ENCODE data around the gene SLC6A6. TPM values are rescaled to one million over a fixed set of nuclear protein-coding genes. Genes with fewer than 3 reads are reported as not detected.
"Not testable (repeated sequence)": the region's sequence is repeated elsewhere in the genome, so short reads cannot be mapped to it uniquely, and the experiment has no call there.

The SLC6A6 gene
- total and polyA plus RNA-seq, 4 donors, result 14.3 to 19.7 (median 16.9) TPM

GRCh38 chr3:14406336-14406735 is 3.9 kb downstream of the SLC6A6 start:
- 72% methylated on average over 5 of the region's 5 CpGs for WGBS (ENCODE audit: insufficient coverage)
- H3K36me3 ChIP-seq (ENCODE audit: control insufficient read depth, insufficient read depth, low read length), result peaks cover 3% of the 10 kb centered on the region
- no peaks in the 10 kb centered on the region for H3K9me3 ChIP-seq (ENCODE audit: control insufficient read depth, insufficient read depth, low read length)
- no peak for DNase-seq (ENCODE audit: low read depth in 4 of 6, low spot score in 6 of 6)
- H3K4me1 ChIP-seq (ENCODE audit: control insufficient read depth, insufficient read depth, low read length), result peaks cover 46% of the 10 kb centered on the region
- H3K27me3 ChIP-seq (ENCODE audit: control insufficient read depth, insufficient read depth, low read length), result peaks cover 5% of the 10 kb centered on the region
- no peak overlapping the region for H3K27ac ChIP-seq (ENCODE audit: low read depth, low read length)
- H3K4me3 ChIP-seq (ENCODE audit: low read depth, low read length), result no peak overlapping the region

- Histone ChIP-seq H3K36me3 (ENCODE audit: control insufficient read depth, insufficient read depth, low read length) (peaks cover 3% of the 10 kb centered on the region), H3K4me3 (ENCODE audit: low read depth, low read length) (no peak overlapping the region), H3K27me3 (ENCODE audit: control insufficient read depth, insufficient read depth, low read length) (peaks cover 5% of the 10 kb centered on the region), H3K27ac (ENCODE audit: low read depth, low read length) (no peak overlapping the region), H3K9me3 (ENCODE audit: control insufficient read depth, insufficient read depth, low read length) (no peaks in the 10 kb centered on the region), H3K4me1 (ENCODE audit: control insufficient read depth, insufficient read depth, low read length) (peaks cover 43% of the 10 kb centered on the region)
- no CpG with 5 or more reads among the region's 3 CpGs for WGBS (ENCODE audit: insufficient coverage)
- DNase-seq (ENCODE audit: low read depth in 4 of 6, low spot score in 6 of 6), result no peak
Observed at GRCh38 chr3:14406766-14407165, 4.4 kb downstream of the SLC6A6 start.

GRCh38 chr3:14407203-14407602 is 4.8 kb downstream of the SLC6A6 start:
- Histone ChIP-seq H3K4me1 (ENCODE audit: control insufficient read depth, insufficient read depth, low read length) (peaks cover 43% of the 10 kb centered on the region), H3K9me3 (ENCODE audit: control insufficient read depth, insufficient read depth, low read length) (no peaks in the 10 kb centered on the region), H3K4me3 (ENCODE audit: low read depth, low read length) (no peak overlapping the region), H3K27me3 (ENCODE audit: control insufficient read depth, insufficient read depth, low read length) (peaks cover 5% of the 10 kb centered on the region), H3K36me3 (ENCODE audit: control insufficient read depth, insufficient read depth, low read length) (peaks cover 3% of the 10 kb centered on the region), H3K27ac (ENCODE audit: low read depth, low read length) (no peak overlapping the region)
- 79% methylated on average over 1 of the region's 5 CpGs for WGBS (ENCODE audit: insufficient coverage)
- DNase-seq (ENCODE audit: low read depth in 4 of 6, low spot score in 6 of 6), result no peak

- not testable (repeated sequence) for H3K9me3 ChIP-seq (ENCODE audit: control insufficient read depth, insufficient read depth, low read length); H3K4me3 ChIP-seq (ENCODE audit: low read depth, low read length); H3K27me3 ChIP-seq (ENCODE audit: control insufficient read depth, insufficient read depth, low read length); DNase-seq (ENCODE audit: low read depth in 4 of 6, low spot score in 6 of 6); H3K27ac ChIP-seq (ENCODE audit: low read depth, low read length); H3K36me3 ChIP-seq (ENCODE audit: control insufficient read depth, insufficient read depth, low read length)
- 100% methylated on average over 1 of the region's 6 CpGs for WGBS (ENCODE audit: insufficient coverage)
- H3K4me1 ChIP-seq (ENCODE audit: control insufficient read depth, insufficient read depth, low read length), result peaks cover 37% of the 10 kb centered on the region
Observed at GRCh38 chr3:14409779-14410063, 7.3 kb downstream of the SLC6A6 start.

GRCh38 chr3:14410106-14410502 is 7.7 kb downstream of the SLC6A6 start:
- H3K27ac ChIP-seq (ENCODE audit: low read depth, low read length), result no peak overlapping the region
- 100% methylated on average over 1 of the region's 5 CpGs for WGBS (ENCODE audit: insufficient coverage)
- no peak overlapping the region for H3K4me3 ChIP-seq (ENCODE audit: low read depth, low read length)
- peaks cover 33% of the 10 kb centered on the region for H3K4me1 ChIP-seq (ENCODE audit: control insufficient read depth, insufficient read depth, low read length)
- no peaks in the 10 kb centered on the region for H3K27me3 ChIP-seq (ENCODE audit: control insufficient read depth, insufficient read depth, low read length)
- H3K36me3 ChIP-seq (ENCODE audit: control insufficient read depth, insufficient read depth, low read length), result peaks cover 7% of the 10 kb centered on the region
- no peaks in the 10 kb centered on the region for H3K9me3 ChIP-seq (ENCODE audit: control insufficient read depth, insufficient read depth, low read length)
- DNase-seq (ENCODE audit: low read depth in 4 of 6, low spot score in 6 of 6), result no peak

GRCh38 chr3:14410503-14411165 is 8.2 kb downstream of the SLC6A6 start:
- Histone ChIP-seq H3K4me3 (ENCODE audit: low read depth, low read length) (no peak overlapping the region), H3K9me3 (ENCODE audit: control insufficient read depth, insufficient read depth, low read length) (no peaks in the 10 kb centered on the region), H3K27ac (ENCODE audit: low read depth, low read length) (no peak overlapping the region), H3K36me3 (ENCODE audit: control insufficient read depth, insufficient read depth, low read length) (peaks cover 7% of the 10 kb centered on the region), H3K4me1 (ENCODE audit: control insufficient read depth, insufficient read depth, low read length) (peaks cover 28% of the 10 kb centered on the region), H3K27me3 (ENCODE audit: control insufficient read depth, insufficient read depth, low read length) (no peaks in the 10 kb centered on the region)
- WGBS (ENCODE audit: insufficient coverage), result 93% methylated on average over 6 of the region's 6 CpGs
- no peak for DNase-seq (ENCODE audit: low read depth in 4 of 6, low spot score in 6 of 6)

GRCh38 chr3:14411166-14411526 is 8.7 kb downstream of the SLC6A6 start:
- Histone ChIP-seq H3K27ac (ENCODE audit: low read depth, low read length) (no peak overlapping the region), H3K4me3 (ENCODE audit: low read depth, low read length) (no peak overlapping the region), H3K27me3 (ENCODE audit: control insufficient read depth, insufficient read depth, low read length) (no peaks in the 10 kb centered on the region), H3K36me3 (ENCODE audit: control insufficient read depth, insufficient read depth, low read length) (peaks cover 11% of the 10 kb centered on the region), H3K9me3 (ENCODE audit: control insufficient read depth, insufficient read depth, low read length) (no peaks in the 10 kb centered on the region), H3K4me1 (ENCODE audit: control insufficient read depth, insufficient read depth, low read length) (peaks cover 23% of the 10 kb centered on the region)
- WGBS (ENCODE audit: insufficient coverage), result 93% methylated on average over 9 of the region's 9 CpGs
- no peak for DNase-seq (ENCODE audit: low read depth in 4 of 6, low spot score in 6 of 6)

- Histone ChIP-seq H3K4me3 (ENCODE audit: low read depth, low read length) (no peak overlapping the region), H3K4me1 (ENCODE audit: control insufficient read depth, insufficient read depth, low read length) (peaks cover 19% of the 10 kb centered on the region), H3K27me3 (ENCODE audit: control insufficient read depth, insufficient read depth, low read length) (no peaks in the 10 kb centered on the region), H3K27ac (ENCODE audit: low read depth, low read length) (no peak overlapping the region), H3K9me3 (ENCODE audit: control insufficient read depth, insufficient read depth, low read length) (no peaks in the 10 kb centered on the region), H3K36me3 (ENCODE audit: control insufficient read depth, insufficient read depth, low read length) (peaks cover 19% of the 10 kb centered on the region)
- no peak for DNase-seq (ENCODE audit: low read depth in 4 of 6, low spot score in 6 of 6)
- WGBS (ENCODE audit: insufficient coverage), result 49% methylated on average over 5 of the region's 7 CpGs
Observed at GRCh38 chr3:14411988-14412387, 9.6 kb downstream of the SLC6A6 start.

- H3K36me3 ChIP-seq (ENCODE audit: control insufficient read depth, insufficient read depth, low read length), result peaks cover 23% of the 10 kb centered on the region
- DNase-seq (ENCODE audit: low read depth in 4 of 6, low spot score in 6 of 6), result peak in 4 of 6 donors; percentile 29 to 87 (median 68)
- H3K9me3 ChIP-seq (ENCODE audit: control insufficient read depth, insufficient read depth, low read length), result no peaks in the 10 kb centered on the region
- H3K27ac ChIP-seq (ENCODE audit: low read depth, low read length), result no peak overlapping the region
- 23% methylated on average over 12 of the region's 13 CpGs for WGBS (ENCODE audit: insufficient coverage)
- H3K4me3 ChIP-seq (ENCODE audit: low read depth, low read length), result no peak overlapping the region
- peaks cover 19% of the 10 kb centered on the region for H3K4me1 ChIP-seq (ENCODE audit: control insufficient read depth, insufficient read depth, low read length)
- H3K27me3 ChIP-seq (ENCODE audit: control insufficient read depth, insufficient read depth, low read length), result no peaks in the 10 kb centered on the region
Observed at GRCh38 chr3:14412831-14413380, 10.5 kb downstream of the SLC6A6 start.

GRCh38 chr3:14413381-14414071 is 11.1 kb downstream of the SLC6A6 start:
- 41% methylated on average over 5 of the region's 11 CpGs for WGBS (ENCODE audit: insufficient coverage)
- Histone ChIP-seq H3K36me3 (ENCODE audit: control insufficient read depth, insufficient read depth, low read length) (peaks cover 28% of the 10 kb centered on the region), H3K27ac (ENCODE audit: low read depth, low read length) (no peak overlapping the region), H3K9me3 (ENCODE audit: control insufficient read depth, insufficient read depth, low read length) (no peaks in the 10 kb centered on the region), H3K27me3 (ENCODE audit: control insufficient read depth, insufficient read depth, low read length) (no peaks in the 10 kb centered on the region), H3K4me1 (ENCODE audit: control insufficient read depth, insufficient read depth, low read length) (peaks cover 19% of the 10 kb centered on the region), H3K4me3 (ENCODE audit: low read depth, low read length) (no peak overlapping the region)
- DNase-seq (ENCODE audit: low read depth in 4 of 6, low spot score in 6 of 6), result no peak
